ENCODE results near the gene SLC46A3. TPM values are rescaled to one million over a fixed set of nuclear protein-coding genes. Genes with fewer than 3 reads are reported as not detected.

Gene SLC46A3
- total RNA-seq, 8 experiments from 2014 or later: 1.6 to 16.5 (median 6.3) TPM

- Histone ChIP-seq H3K4me3 (no peak overlapping the region), H3K27ac (no peak overlapping the region), H3K4me1 (replicated peaks in 1 of 2) (no peaks in the 10 kb centered on the region)
- ATAC-seq (replicated peaks in 6 of 8): no peak
- in situ Hi-C loops (cut with MboI; ENCODE audit: low pct_unique_long_range_greater_than_20kb in 2 of 9, low sequenced_read_pairs in 9 of 9, unreplicated experiment in 9 of 9): no loop called here
- WGBS, 10 experiments: 80 to 100% (median 90%) methylated on average over 1 to 8 of the region's 22 CpGs; no CpG with 5 or more reads in 4 of the 10 experiments
Measured at GRCh38 chr13:28723806-28724205, 5.0 kb upstream of the SLC46A3 start.

DNA sequence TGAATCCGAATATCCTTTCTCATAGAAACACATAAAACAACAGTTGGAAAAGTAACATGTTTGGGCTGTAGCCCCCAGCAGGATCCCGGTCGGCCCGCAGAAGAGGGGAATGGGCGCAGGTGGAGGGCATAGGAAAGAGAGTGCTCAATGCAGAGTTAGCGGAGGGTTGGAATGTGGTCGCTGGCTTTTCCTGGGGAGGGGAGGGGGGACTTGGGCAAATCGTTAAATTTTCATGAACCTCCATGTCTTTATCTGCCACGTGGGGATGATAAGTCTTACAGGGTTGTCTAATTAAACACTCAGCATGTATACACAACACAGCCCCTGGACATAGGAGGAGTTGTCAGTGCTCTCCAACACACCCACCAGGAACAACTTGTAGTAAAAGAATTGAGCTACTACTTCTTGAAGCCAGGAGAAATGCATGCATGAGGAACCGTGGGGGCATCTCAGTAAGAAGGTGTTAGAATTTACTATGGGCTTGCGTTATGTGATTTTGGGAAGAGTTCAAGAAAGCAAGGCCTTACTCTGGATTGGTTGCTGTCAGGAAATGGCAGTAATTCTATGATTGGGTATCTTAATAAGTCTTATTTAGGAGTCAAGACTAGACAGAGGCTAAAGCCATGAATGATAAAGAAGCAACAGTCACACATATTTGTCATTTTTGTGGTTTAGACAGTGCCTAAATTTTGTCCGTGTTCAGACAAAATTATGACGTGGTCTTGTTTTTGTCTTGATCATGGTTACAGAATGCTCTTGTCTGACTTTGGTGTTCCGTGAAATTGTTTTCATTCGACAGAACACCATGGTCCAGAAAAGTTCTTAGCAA, 671 bp upstream of the SLC46A3 start:
- 15 to 100% (median 72%) methylated on average over 1 to 9 of the region's 15 CpGs for WGBS, 10 experiments
- H3K4me3 ChIP-seq: peak overlapping the region; percentile 52 to 72 (median 64)
- H3K27ac ChIP-seq: peak overlapping the region in 1 of 2 donors; percentile 64
- H3K4me1 ChIP-seq (replicated peaks in 1 of 2): peaks cover 0 to 5% of the 10 kb centered on the region in 2 donors
- ATAC-seq (replicated peaks in 6 of 8): peak in 7 of 8 experiments; percentile 3 to 27 (median 10)
- in situ Hi-C loops (cut with MboI; ENCODE audit: low pct_unique_long_range_greater_than_20kb in 2 of 9, low sequenced_read_pairs in 9 of 9, unreplicated experiment in 9 of 9): no loop called here

DNA sequence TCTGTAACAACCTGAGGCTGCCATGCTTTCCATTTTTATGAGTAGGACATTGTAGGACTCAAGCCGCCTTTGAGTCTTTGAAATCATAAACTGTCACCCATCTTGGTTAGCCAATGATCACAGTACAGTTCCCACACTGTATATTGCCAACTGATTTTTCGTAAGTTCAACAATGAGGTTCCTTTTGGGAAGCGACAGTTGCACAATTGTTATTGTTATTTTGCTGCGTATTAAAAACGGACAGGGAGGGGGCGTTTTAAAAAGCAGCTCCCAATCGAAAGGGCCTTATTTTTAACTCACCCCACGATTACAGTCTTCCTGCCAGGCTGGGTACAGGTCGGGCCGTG, 601 bp downstream of the SLC46A3 start:
- H3K4me3 ChIP-seq: peak overlapping the region; percentile 52 to 72 (median 64)
- peaks cover 0 to 5% of the 10 kb centered on the region in 2 donors for H3K4me1 ChIP-seq (replicated peaks in 1 of 2)
- ATAC-seq (replicated peaks in 6 of 8): no peak
- in situ Hi-C loops (cut with MboI; ENCODE audit: low pct_unique_long_range_greater_than_20kb in 2 of 9, low sequenced_read_pairs in 9 of 9, unreplicated experiment in 9 of 9): no loop called here
- WGBS, 10 experiments: 0 to 62% (median 10%) methylated on average over 1 to 10 of the region's 10 CpGs; no CpG with 5 or more reads in 1 of the 10 experiments
- peak overlapping the region; percentile 59 to 80 for H3K27ac ChIP-seq

- Histone ChIP-seq H3K27ac (no peak overlapping the region), H3K4me1 (replicated peaks in 1 of 2) (peaks cover 0 to 5% of the 10 kb centered on the region in 2 donors), H3K4me3 (no peak overlapping the region)
- no peak for ATAC-seq (replicated peaks in 6 of 8)
- 38 to 100% (median 70%) methylated on average over 1 to 3 of the region's 3 CpGs; no CpG with 5 or more reads in 1 of the 10 experiments for WGBS, 10 experiments
- in situ Hi-C loops (cut with MboI; ENCODE audit: low pct_unique_long_range_greater_than_20kb in 2 of 9, low sequenced_read_pairs in 9 of 9, unreplicated experiment in 9 of 9): no loop called here
Measured at GRCh38 chr13:28717170-28717569, 1.6 kb downstream of the SLC46A3 start.

DNA sequence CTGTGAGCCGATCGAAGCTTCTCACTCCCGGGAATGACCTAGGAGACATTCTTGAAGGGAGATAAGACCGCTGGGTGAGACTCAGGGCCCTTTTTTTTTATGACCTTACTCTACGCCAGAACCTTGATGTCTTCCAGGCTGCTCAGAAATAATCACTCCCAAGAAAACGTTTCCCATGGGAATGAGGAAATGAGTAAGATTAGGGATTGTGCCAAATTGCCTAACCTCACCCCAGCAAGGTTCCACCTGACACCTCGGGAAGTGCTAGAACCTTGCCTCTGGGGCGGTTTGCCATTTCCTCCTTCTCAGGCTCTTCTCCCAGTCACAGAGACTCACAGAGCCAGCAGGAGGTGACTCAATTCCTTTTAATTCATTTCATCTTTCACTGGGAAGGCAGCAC, 2.3 kb downstream of the SLC46A3 start:
- WGBS, 10 experiments: 3 to 85% (median 57%) methylated on average over 1 to 8 of the region's 8 CpGs; no CpG with 5 or more reads in 2 of the 10 experiments
- H3K4me1 ChIP-seq (replicated peaks in 1 of 2): peaks cover 0 to 5% of the 10 kb centered on the region in 2 donors
- no peak for ATAC-seq (replicated peaks in 6 of 8)
- no peak overlapping the region for H3K4me3 ChIP-seq
- in situ Hi-C loops (cut with MboI; ENCODE audit: low pct_unique_long_range_greater_than_20kb in 2 of 9, low sequenced_read_pairs in 9 of 9, unreplicated experiment in 9 of 9): no loop called here
- no peak overlapping the region for H3K27ac ChIP-seq

- no peak for ATAC-seq (replicated peaks in 6 of 8)
- H3K4me1 ChIP-seq (replicated peaks in 1 of 2): peaks cover 0 to 5% of the 10 kb centered on the region in 2 donors
- in situ Hi-C loops (cut with MboI; ENCODE audit: low pct_unique_long_range_greater_than_20kb in 2 of 9, low sequenced_read_pairs in 9 of 9, unreplicated experiment in 9 of 9): no loop called here
- 63 to 92% (median 82%) methylated on average over 1 of the region's 1 CpG; no CpG with 5 or more reads in 2 of the 10 experiments for WGBS, 10 experiments
- no peak overlapping the region for H3K27ac ChIP-seq
- H3K4me3 ChIP-seq: no peak overlapping the region
Measured at GRCh38 chr13:28714651-28715050, 4.1 kb downstream of the SLC46A3 start.

GRCh38 chr13:28710161-28710560, 8.6 kb downstream of the SLC46A3 start:
- in situ Hi-C loops (cut with MboI; ENCODE audit: low pct_unique_long_range_greater_than_20kb in 2 of 9, low sequenced_read_pairs in 9 of 9, unreplicated experiment in 9 of 9): no loop called here
- ATAC-seq (replicated peaks in 6 of 8): no peak
- WGBS, 10 experiments: 0 to 100% (median 70%) methylated on average over 1 to 3 of the region's 4 CpGs; no CpG with 5 or more reads in 6 of the 10 experiments
- peaks cover 2 to 4% of the 10 kb centered on the region in 2 donors for H3K4me1 ChIP-seq (replicated peaks in 1 of 2)
- no peak overlapping the region for H3K27ac ChIP-seq
- H3K4me3 ChIP-seq: no peak overlapping the region

DNA sequence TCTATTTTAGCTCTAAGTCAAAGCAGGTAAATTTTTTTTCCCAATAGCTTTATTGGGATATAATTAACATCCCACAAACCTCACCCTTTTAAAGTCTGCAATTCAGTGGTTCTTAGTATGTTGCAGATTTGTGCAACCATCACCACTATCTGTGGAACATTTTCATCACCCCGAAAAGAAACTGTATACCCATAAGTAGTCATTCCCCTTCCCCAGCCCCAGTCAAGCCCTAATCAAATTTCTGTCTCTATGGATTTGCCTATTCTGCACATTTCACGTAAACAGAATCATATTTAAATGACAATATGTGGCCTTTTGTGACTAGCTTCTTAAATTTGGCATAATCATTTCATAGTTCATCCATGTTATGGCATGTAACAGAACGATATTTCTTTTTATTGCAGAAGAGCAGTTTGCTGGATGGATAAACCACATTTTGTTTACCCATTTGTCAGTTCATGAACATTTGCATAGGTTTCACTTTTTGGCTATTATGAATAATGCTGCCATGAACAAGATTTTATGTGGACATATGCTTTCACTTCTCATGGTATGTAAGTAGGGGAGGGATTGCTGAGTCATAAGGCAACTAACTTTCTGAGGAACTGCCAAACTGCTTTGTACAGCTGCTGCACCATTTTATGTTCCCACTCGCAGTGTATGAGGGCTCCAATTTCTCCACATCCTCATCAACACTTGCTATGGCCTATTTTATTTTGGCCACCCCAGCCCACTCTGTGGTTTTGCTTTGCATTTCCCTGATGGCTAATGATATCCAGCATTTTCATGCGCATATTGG, 10.9 kb downstream of the SLC46A3 start:
- H3K27ac ChIP-seq: no peak overlapping the region
- peak in 3 of 8 experiments; percentile 90 to 95 (median 94) for ATAC-seq (replicated peaks in 6 of 8)
- H3K4me1 ChIP-seq (replicated peaks in 1 of 2): peaks cover 2 to 4% of the 10 kb centered on the region in 2 donors
- no peak overlapping the region for H3K4me3 ChIP-seq
- WGBS, 10 experiments: 0 to 100% (median 83%) methylated on average over 1 to 5 of the region's 5 CpGs
- in situ Hi-C loops (cut with MboI; ENCODE audit: low pct_unique_long_range_greater_than_20kb in 2 of 9, low sequenced_read_pairs in 9 of 9, unreplicated experiment in 9 of 9): no loop called here

- Histone ChIP-seq H3K4me3 (no peak overlapping the region), H3K4me1 (replicated peaks in 1 of 2) (peaks cover 2 to 4% of the 10 kb centered on the region in 2 donors), H3K27ac (no peak overlapping the region)
- in situ Hi-C loops (cut with MboI; ENCODE audit: low pct_unique_long_range_greater_than_20kb in 2 of 9, low sequenced_read_pairs in 9 of 9, unreplicated experiment in 9 of 9): no loop called here
- ATAC-seq (replicated peaks in 6 of 8): peak in 5 of 8 experiments; percentile 63 to 80 (median 73)
- WGBS, 10 experiments: 26 to 81% (median 56%) methylated on average over 1 to 5 of the region's 5 CpGs; no CpG with 5 or more reads in 1 of the 10 experiments
Measured at GRCh38 chr13:28705461-28706083, 13.2 kb downstream of the SLC46A3 start.

- in situ Hi-C loops (cut with MboI; ENCODE audit: low pct_unique_long_range_greater_than_20kb in 2 of 9, low sequenced_read_pairs in 9 of 9, unreplicated experiment in 9 of 9): no loop called here
- no peak for ATAC-seq (replicated peaks in 6 of 8)
- H3K27ac ChIP-seq: no peak overlapping the region
Measured at GRCh38 chr13:28704919-28705318, 13.9 kb downstream of the SLC46A3 start.

DNA sequence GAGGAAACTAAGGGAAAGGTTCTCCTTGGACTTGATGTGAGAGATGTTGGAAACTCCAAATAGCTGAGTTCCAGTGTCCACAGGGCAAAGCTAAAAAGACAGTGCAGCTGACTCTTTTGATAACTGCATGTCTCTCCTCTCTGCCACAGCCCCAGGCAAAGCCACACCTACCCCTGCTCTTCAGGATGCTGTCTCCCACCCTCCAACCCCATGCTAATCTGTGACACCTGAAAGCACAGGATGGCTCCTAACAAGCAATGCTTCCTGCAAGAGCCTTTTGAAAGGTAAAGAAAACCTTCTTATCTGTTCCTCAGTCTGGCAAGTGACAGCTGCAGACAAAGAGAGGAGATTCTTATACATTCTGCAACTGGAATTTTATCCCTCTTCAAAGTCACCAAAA, 14.5 kb downstream of the SLC46A3 start:
- ATAC-seq (replicated peaks in 6 of 8): no peak
- no peak overlapping the region for H3K4me3 ChIP-seq
- in situ Hi-C loops (cut with MboI; ENCODE audit: low pct_unique_long_range_greater_than_20kb in 2 of 9, low sequenced_read_pairs in 9 of 9, unreplicated experiment in 9 of 9): no loop called here

More at GRCh38 chr13:28704919-28705318, 13.9 kb downstream of the SLC46A3 start:
- H3K4me3 ChIP-seq: no peak overlapping the region
- H3K4me1 ChIP-seq (replicated peaks in 1 of 2): peaks cover 2 to 4% of the 10 kb centered on the region in 2 donors

GRCh38 chr13:28699246-28699645, 19.5 kb downstream of the SLC46A3 start:
- Histone ChIP-seq H3K4me3 (no peak overlapping the region), H3K4me1 (replicated peaks in 1 of 2) (no peaks in the 10 kb centered on the region), H3K27ac (no peak overlapping the region)
- no peak for ATAC-seq (replicated peaks in 6 of 8)
- 25 to 100% (median 95%) methylated on average over 1 of the region's 1 CpG; no CpG with 5 or more reads in 6 of the 10 experiments for WGBS, 10 experiments
- in situ Hi-C loops (cut with MboI; ENCODE audit: low pct_unique_long_range_greater_than_20kb in 2 of 9, low sequenced_read_pairs in 9 of 9, unreplicated experiment in 9 of 9): loop anchor here in 1 of 9 experiments (25.0 kb wide), 1 partner anchor 88 kb away; no protein-coding TSS in a partner anchor

More for the DNA sequence above, 14.5 kb downstream of the SLC46A3 start:
- Histone ChIP-seq H3K4me1 (replicated peaks in 1 of 2) (peaks cover 2 to 4% of the 10 kb centered on the region in 2 donors), H3K27ac (no peak overlapping the region)
